GM12801 (cell line): ENCODE results near the gene HSD17B4.

Experiments
- CTCF ChIP-seq: IDR thresholded peaks from one replicate; pipeline ENCODE4 v1.5.1; 2011; ENCODE audit warnings: control low read depth; ENCODE audit not compliant: insufficient read length; ENCODE audit errors: extremely low read depth

HSD17B4 gene

GRCh38 chr5:119541716-119542115, 89.4 kb downstream of the HSD17B4 start:
- TF ChIP-seq CTCF = no peak

GRCh38 chr5:119551819-119552218, 99.5 kb downstream of the HSD17B4 start:
- TF ChIP-seq CTCF = no peak

- TF ChIP-seq CTCF = no peak
Observed at GRCh38 chr5:119554597-119554996, 102.3 kb downstream of the HSD17B4 start.

GRCh38 chr5:119570910-119571309, 118.6 kb downstream of the HSD17B4 start:
- no peak for TF ChIP-seq CTCF

GRCh38 chr5:119578937-119579336, 126.6 kb downstream of the HSD17B4 start:
- no peak for TF ChIP-seq CTCF

- no peak for TF ChIP-seq CTCF
Observed at GRCh38 chr5:119582987-119583386, 130.7 kb downstream of the HSD17B4 start.

GRCh38 chr5:119583684-119584083, 131.4 kb downstream of the HSD17B4 start:
- TF ChIP-seq CTCF = no peak
